SK-N-MC (cell line): ENCODE data around the gene EEF2KMT.
"Not testable (repeated sequence)": the region's sequence is repeated elsewhere in the genome, so short reads cannot be mapped to it uniquely, and the experiment has no call there.

Source experiments
- EZH2 ChIP-seq: fragments of 200-600 bp; sonication (generic); IDR thresholded peaks from one replicate; pipeline ENCODE4 v1.6.1; 2017; ENCODE audit warnings: antibody characterized with exemption
- FOXP2 ChIP-seq: optimal IDR thresholded peaks from 2 replicates; pipeline ENCODE3; 2011; ENCODE audit warnings: mild to moderate bottlenecking, moderate library complexity; ENCODE audit not compliant: insufficient read depth; ENCODE audit errors: extremely low read length, control extremely low read depth
- POLR2AphosphoS5 ChIP-seq: IDR thresholded peaks from 2 replicates; pipeline ENCODE4 v1.6.1; 2012; ENCODE audit warnings: mild to moderate bottlenecking, low read depth, low read length, borderline replicate concordance

GRCh38 chr16:5116780-5117295, 19.2 kb upstream of the EEF2KMT start:
- TF ChIP-seq POLR2AphosphoS5, EZH2, FOXP2: not testable (repeated sequence)
